ENCODE data around the gene ZNF286A.

GRCh38 chr17:15742051-15742795, 42.7 kb downstream of the ZNF286A start:
- TF ChIP-seq, protein P1, sequence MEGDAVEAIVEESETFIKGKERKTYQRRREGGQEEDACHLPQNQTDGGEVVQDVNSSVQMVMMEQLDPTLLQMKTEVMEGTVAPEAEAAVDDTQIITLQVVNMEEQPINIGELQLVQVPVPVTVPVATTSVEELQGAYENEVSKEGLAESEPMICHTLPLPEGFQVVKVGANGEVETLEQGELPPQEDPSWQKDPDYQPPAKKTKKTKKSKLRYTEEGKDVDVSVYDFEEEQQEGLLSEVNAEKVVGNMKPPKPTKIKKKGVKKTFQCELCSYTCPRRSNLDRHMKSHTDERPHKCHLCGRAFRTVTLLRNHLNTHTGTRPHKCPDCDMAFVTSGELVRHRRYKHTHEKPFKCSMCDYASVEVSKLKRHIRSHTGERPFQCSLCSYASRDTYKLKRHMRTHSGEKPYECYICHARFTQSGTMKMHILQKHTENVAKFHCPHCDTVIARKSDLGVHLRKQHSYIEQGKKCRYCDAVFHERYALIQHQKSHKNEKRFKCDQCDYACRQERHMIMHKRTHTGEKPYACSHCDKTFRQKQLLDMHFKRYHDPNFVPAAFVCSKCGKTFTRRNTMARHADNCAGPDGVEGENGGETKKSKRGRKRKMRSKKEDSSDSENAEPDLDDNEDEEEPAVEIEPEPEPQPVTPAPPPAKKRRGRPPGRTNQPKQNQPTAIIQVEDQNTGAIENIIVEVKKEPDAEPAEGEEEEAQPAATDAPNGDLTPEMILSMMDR (IDR thresholded peaks at IDR 0.05) = no peak
- no peak for TF ChIP-seq POLR2A (IDR thresholded peaks at IDR 0.05)

Data from testis (tissue), 2 donors.